Stimulated activated CD8-positive, alpha-beta memory T cell treated with anti-CD3 and anti-CD28 coated beads, Interleukin-4, amount 100 ng/mL, for 1 hour (primary cell): ENCODE measurements around the gene SNAP25.
A peak's percentile ranks its signal among the peaks of the same experiment; 100 is the strongest.

Experiments used
- DNase-seq, 2 donors: peaks; one replicate each; pipeline ENCODE4 v3.0.0-alpha.2; 2020; ENCODE audit warnings: low read depth in 2 of 2, low spot score in 1 of 2

The SNAP25 gene

DNA sequence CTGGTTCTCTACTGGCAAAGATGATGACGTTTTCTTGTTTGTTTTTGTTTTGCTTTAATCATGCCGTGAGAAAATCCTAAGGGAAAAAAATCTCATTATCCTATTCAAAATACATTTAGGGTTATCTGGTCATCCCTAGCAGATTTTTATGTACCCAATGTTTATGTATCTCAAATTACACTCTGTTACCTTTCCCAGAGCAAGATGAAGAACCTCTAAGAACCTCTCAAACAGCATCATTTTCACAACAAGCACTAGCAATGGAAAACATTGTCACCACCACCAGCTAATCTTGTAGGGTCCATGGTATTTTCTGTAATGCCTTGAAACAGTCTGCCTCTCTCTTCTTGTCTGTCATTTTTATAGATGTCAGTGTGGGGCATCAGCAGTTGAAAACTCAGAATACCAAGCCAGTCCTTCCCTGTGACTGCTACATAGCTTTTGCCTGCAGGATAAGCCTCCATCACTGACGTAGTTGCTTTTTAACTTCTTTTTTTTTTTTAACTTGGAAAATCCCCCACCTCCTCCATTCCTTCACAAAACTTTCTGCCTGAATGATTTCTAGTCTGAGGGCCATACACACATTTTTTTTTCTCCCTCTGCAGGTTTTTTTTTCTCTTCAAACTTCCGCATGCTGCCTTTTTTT is 2.4 kb upstream of the SNAP25 start:
- no peak for DNase-seq

DNA sequence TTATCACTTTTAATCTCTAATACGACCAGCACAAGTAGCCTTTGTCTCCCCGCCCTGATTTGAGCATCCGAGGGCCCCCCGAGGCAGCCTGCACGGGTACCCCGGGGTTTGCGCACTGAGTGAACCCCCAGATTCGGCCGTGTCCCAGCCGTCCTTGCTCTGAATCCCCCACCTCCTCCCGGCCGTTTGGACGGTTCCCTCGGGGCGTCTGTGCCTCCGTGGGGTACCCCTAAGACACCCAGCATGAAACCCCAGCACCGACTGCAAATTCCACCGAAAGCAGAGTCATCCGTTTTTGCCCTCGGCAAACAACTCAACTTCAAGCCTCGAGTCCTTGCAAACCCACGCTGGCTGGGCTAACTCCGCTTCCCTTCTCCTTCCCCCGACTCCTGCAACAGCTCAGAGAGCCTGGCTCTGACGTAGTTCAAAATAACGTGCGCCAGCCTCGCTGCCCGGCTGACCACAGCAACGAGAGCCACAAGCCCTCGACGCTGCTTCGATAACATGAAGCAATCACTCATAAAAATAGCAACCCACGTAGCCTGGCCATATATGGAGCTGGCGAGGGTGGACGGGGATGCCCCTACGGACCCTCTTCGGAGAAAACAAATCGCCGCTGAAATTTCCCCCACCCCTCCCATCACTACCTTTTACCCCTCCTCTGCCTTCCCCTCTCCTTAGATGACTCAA is 764 bp upstream of the SNAP25 start:
- no peak for DNase-seq

DNA sequence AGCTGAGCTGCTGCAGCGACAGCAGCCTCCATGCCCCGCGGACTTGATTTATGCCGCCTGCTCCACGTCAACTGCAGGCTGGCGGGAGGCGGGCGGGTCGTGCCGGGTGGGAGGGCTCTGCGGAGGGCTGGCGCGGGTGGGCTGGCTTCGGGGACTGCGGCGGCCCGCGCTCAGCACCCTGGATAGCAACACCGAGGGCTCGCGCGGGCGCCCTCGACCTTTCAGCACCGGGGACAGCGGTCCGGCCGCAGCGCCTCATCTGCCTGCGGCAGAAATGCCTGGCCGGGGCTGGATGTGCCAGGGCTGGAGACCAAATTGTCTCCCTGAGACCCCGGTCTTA is 792 bp downstream of the SNAP25 start:
- DNase-seq: peak; percentile 7 to 25

DNA sequence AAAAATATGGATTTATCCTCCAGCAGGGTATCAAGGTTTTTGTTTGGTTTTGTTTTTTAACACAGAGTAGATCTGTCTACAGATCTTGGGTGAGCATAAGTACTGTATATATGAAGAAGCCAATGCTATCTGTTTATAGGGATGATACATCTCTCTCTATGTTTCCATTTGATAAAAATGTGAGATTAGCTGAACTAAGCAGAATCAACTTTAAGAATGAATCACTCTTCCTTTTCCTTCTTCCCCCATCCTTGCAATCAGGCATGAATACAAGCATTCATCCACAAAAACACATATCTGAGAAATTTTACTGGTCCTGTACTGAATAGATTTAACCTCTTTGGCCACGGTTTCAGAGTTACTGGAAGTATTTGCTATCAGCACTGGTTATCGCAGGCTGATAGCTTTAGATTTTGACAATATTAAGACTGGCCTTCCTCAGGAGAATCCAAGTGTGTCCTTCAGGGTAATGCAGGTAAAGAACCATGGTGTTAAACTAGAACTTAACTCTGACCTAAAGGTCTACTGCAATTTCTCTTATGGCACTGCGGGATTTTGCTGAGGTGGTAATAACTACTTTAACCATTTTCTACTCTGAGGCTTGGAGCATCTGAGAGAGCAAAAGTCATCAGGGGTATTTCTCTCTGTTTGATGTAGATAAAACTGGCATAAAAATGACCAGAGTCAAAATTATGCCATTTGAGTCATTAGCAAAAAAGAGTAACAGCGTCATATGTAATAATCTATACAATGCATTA is 1.5 kb downstream of the SNAP25 start:
- no peak for DNase-seq

DNA sequence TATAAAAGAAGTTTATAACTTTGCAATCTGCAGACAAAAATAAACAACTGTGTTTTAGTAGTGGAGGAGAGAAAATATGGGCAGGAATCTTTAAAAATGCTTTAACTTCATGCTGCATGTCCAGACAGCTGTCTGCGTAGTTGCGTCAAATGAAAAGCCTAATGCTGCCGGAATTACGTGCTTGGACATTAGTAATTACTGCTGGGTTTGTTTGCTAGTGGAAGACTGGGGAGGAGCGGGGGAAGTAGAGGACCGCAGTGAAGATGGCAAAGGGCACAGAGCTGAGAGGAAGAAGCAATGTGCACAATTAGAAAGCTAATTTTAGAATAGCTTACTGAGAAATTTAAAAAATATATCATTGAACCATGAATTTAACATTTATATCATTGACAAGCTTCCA is 2.4 kb downstream of the SNAP25 start:
- DNase-seq: no peak

DNA sequence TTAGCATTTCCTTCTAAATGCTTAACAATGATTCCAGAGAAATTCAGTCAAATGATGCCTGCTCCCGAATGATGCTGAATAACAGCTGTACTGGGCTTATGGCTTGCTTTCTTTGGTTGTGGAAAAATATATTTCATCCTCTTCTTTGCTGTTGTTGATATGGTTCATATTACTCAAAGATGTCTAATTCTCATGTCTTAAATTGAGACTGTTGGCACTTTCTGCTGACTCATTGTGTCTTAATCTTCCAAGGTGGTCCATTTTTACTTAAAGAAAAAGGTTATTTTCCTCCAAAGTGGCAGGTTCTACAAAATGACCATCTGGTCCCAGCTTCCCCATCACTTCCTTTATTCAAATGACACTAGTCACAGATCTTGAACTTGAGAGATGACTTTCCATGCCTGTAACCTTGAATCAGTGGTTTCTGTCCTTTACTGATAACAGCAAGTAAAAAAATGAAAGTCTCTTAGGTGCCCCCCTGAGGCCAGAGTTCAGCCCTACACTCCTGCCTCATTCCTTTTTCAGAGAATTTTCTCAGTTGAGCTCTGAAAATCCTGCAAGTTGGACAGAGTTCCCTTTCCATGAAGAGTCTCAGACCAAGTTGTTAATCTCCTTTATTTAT is 6.9 kb downstream of the SNAP25 start:
- DNase-seq: no peak

DNA sequence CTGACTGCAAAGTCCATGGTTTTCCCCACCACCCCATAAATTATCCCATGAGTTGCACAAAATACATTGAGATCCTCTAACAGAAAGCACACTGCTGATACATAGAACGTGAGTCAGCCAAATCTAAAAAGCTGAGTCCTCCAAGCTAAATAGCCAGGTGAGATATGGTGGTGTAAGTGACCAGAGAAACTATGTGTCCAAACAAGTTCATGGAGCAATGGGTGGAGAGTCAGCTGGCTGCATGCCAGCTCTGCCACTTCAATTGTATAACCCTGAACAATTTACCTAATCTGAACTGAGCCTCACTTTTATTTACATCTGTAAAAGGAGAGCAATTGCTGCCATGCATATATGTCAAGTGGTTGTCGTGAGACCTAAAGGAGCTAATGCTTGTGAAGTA is 9.7 kb downstream of the SNAP25 start:
- DNase-seq: no peak

DNA sequence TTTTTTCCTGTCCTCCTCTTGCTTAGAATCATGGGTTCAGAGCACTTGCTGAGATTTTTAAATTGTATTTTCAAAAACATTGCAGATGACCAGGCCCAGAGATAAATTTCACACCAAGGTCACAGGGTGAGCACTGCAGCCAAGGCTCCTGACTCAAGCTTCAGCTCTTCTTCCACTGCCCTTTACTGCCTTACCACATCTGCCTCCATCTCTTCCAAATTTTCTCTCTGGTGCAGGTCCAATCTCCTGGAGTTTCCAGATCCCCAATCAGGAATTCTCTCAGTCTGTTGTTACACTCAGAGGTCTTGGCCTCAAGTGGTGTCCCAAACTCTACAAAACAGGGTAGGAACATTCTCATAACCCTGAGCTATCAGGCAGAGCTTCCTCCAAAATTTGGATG is 12.7 kb downstream of the SNAP25 start:
- DNase-seq: no peak

DNA sequence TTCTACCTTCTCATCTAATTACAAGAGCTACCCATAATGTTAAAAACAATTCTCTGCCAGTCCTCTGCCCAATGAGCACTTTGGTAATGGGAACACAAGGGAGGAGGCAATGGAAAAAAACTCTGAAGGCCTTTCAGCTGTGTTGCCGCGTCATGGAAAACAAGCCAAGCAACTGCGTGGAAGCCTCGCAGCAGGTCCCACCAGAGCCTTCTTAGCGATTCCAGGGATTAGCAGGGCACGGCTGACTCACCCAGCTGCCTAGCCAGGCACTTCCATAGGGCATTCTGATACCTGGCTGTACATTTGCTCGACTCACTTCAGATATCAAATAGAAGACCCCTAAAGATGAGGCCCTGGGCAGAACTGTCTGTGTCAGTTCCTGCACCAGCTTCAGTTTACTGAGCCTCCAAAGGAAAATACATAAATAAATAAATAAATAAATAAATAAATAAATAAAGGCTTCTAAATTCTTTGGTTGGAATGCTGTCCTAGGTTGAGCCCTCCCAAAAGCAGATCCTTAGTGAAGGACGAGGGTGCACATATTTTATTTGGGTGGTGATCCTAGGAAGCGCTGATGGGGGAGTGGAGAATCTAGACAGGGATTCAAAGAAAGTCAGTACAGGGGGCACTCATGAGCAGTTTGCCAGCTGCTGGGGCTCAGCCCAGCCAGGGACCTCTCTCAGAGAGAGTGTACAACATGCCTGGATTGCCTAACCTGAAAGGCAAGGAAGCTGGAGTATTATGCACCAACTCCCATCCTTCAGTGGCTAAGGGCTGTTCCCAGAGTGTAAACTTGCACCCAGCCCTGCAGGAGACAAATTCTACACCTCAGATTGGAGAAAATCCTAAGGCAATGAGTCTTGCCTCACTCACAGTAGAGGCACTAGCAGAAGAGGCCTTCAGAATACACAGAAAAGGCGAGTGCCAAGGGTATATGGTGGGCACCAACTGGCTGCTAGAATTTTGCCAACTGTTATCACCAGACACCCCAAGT is 18.2 kb downstream of the SNAP25 start:
- no peak for DNase-seq

DNA sequence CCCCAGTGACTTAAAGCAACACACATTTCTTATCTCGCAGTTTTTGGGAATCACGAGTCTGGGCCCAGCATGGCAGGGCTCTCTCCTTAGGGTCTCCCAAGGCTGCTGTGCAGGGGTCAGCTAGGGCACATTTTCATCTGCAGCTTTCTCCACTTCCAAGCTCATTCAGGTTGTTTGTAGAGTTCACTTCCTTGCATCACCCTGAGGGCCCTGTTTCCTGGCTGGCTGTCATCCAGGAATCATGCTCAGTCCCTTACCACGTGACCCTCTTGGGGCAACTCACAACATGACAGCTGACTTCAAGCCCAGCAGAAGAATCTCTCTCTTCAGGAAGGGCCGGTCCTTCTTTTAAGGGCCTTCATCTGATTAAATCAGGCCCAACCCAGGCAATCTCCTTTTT is 21.3 kb downstream of the SNAP25 start:
- no peak for DNase-seq

DNA sequence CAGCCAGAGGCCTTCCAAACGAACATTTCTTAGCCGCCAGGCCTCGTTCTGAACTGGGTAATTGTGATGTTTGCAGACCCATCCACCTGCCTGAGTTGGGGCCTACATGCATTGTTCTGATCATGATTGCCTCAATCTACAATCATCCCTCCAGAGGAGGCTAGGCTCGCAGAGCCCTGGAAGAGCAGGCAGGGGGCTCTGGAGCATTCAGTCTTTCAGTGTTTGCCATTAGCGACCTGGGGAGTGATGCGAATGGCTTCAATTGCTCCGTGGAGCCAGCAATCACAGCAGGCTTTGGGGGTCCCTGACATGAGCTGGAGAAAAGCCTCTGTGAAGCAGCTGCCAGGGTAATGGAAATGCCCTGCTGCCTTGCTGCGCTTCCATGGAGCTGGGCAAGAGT is 22.0 kb downstream of the SNAP25 start:
- no peak for DNase-seq

DNA sequence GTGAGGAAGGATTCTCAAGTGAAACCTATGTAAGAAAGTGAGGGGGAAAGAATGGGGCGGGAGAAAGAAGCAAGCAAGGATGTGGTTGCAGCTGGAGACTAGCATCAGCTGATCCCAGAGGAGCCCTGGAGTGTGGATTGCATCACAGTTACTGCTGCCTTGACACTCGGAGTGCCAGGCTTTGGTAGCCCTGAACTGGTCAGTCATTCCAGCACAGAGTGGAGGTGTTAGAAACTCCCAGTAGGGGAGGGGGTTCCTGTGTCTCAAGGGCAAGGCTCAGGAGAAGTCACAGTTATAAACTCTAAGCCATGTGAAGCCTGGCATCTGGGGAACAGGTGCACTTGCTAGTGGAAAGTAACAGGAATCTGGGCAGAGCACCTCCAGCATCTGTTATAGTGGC is 23.5 kb downstream of the SNAP25 start:
- DNase-seq: no peak

DNA sequence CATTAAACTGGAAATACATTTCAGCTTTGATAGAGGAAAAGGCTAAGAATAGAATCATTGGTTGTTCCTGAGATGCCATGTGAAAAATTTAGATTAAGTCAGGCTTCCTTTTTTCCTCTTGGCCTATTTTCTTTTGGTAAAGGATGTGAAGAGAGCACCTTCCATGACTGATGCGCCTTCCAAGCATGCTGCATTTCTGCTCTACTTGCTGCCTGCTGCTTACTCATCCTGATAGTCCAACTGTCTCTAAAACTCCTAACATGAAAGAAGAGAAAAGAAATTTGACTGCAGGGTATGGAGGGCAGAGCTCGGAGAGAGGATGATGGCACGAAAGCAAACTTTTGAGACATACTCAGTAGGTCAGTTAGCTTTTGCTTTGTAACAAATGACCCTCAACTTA is 28.8 kb downstream of the SNAP25 start:
- no peak for DNase-seq

DNA sequence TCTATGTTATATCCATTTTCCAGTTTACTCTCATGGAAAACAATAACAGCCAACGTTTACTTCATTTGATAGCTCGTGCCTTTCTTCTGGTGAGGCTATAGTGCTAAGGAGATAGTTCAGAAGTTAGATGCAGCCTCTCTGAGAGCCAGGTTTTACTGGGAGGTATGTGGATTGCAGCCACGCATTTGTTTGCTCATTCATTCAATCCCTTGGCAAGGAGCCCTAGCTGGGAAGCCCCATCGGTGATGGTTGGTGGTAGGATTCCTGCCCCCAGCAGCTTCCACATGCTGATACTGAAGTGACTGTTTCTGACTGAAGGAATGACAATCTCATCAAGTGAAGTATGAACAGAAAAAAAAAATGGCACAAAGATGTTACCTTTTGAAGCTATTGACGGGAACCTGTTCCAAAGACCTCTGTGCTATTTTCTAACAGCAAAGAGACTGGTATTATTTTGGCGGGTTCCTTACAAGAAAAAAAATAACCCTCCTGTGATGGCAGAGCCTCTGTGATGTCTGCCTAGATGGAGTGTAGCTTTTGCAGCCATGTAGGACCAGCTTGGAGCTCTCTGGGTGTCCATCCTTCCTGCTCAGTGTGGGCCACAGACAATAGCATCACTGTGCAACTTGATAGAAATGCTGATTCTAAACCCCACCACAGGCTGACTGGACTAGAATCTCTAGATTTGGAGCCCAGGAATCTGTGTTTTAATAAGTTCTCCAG is 30.6 kb downstream of the SNAP25 start:
- DNase-seq: no peak

DNA sequence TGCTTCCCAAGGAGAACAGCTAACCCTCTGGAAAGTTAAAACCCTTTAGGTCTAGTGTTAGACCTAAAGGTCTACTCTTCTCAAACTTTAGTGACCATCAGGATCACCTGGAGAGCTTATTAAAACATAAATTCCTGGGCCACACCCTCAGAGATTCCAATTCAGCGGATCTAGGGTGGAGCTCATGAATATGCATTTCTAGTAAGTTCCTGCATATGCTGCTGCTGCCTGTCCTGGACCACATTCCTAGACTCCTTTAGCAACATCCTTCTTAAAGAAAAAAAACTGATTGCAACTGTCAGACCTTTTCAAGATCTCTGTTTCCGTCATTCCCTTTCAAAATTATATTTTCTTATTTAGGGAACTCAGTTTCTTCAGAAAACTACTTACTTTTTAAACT is 31.2 kb downstream of the SNAP25 start:
- DNase-seq: no peak

DNA sequence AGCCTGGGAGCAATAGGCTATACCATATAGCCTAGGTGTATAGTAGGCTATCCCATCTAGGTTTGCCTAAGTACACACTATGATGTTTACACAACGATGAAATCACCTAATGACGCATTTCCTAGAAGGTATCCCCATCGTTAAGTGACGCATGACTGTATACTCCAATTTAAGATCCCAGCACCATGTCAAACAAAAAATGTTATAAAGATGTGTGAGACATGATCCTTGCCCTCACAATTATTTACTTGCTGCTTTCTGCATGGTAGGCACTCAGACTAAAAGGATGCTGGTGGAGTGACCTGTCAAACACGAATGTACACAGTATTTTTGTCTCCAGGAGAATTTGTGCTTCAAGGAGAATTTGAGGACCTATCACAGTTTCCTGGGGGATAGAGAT is 32.3 kb downstream of the SNAP25 start:
- DNase-seq: no peak

DNA sequence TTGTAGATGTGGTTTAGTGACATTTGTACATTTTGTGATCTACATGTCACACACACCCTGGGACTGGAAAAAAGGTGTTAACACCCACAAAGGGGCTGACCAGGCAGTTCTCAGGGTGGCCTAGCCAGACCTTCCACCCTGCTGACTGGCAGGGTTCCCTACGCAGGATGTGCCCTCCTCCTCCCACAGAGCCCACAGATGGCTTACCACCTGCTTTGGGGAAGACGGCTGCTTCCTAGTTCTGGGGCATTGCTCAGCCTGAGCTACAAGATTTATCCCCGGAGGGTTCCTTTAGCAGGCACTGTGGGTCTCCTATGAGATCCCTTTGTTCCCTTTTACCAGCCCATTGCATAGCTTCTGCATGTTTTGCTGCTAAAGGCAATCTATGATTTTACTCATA is 35.1 kb downstream of the SNAP25 start:
- DNase-seq: no peak

DNA sequence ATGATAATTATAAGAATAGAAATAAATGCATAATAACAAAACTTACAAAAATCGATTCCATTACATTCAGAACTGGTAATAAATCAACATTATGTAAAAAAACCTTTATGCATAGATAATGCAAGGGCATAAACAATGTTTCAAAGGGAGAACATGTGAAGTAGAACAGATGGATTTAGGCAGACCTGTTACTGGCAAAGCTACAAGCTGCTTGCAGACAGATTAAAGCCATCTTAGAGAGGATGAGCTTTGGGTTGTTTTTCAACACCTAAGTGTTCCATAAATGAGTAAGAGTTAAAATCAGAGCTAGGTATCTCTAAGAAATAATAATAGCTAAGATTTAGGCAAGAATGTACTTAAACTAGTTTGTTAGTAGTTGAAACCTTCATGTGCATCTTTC is 37.2 kb downstream of the SNAP25 start:
- DNase-seq: no peak

DNA sequence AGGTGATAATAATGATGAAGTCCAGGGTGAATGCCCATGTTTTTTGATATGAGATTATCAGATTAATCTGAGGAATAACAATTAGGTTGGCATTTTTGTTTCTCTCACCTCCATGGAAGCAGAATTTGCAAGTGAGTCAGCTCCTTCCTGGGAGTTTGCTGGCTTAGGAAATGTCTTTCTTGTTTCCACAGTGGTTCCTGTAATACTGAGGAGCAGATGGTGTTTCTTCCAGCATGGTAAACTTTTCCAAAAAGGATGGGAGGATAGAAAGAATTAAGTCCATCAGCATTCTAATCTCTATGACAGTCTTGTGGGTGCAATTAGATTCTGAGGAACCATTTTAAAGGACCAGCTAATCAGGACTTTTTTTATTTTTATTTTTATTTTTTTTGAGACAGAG is 40.5 kb downstream of the SNAP25 start:
- no peak for DNase-seq

DNA sequence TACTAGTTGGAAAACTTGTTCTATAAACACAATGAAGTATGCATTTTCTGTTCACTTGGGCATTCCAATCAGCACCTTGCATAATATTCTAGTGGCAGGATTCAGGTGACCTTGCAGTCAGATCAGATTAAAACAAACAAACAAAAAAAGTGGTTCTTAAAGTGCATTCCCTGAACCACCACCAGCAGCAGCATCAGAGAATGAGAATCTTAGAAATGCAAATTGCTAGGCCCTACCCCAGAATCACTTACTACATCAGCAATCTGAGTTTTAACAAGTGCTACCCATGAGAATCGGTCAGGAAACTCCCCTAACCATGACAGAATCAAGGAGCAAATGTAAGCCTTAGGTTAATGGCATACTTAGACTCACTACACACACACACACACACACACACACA is 41.7 kb downstream of the SNAP25 start:
- no peak for DNase-seq
